Skin epidermis (tissue), 12 donors: ENCODE measurements around the gene ANO1.

ENCODE experiments used
- H3K27ac ChIP-seq, 21 experiments: fragments of 200-600 bp; sonication (generic) in 11 of 21; one replicate each; pipeline ENCODE4 v1.5.0; 2020; ENCODE audit warnings: mild to moderate bottlenecking in 3 of 21, inconsistent platforms in 2 of 21, moderate library complexity in 2 of 21
- H3K4me3 ChIP-seq, 7 experiments: fragments of 200-600 bp; sonication (generic) in 2 of 7; one replicate each; pipeline ENCODE4 v1.5.0; 2020; ENCODE audit warnings: inconsistent platforms in 2 of 7, mild to moderate bottlenecking in 2 of 7, moderate library complexity in 1 of 7

Gene ANO1

DNA sequence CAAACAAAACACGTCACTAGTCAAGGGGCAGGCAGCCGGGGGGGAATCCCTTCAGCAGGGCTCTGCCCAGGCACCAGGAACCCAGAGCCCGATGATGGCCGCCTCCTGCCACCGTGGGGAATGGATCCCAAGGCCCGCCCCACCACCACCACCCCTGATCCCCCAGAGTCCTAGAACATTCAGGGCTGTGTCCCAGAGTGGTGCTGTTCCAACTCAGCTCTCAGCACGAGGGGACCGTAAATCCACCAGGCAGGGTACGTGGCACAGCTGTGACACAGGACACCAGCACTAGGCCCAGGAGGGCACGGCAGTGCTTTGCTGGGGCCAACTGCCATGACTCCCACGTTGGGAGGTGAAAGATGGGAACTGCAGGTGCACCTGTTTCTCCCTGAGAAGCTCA is 29.6 kb downstream of the ANO1 start:
- Histone ChIP-seq H3K27ac (no peak overlapping the region), H3K4me3 (no peak overlapping the region)

DNA sequence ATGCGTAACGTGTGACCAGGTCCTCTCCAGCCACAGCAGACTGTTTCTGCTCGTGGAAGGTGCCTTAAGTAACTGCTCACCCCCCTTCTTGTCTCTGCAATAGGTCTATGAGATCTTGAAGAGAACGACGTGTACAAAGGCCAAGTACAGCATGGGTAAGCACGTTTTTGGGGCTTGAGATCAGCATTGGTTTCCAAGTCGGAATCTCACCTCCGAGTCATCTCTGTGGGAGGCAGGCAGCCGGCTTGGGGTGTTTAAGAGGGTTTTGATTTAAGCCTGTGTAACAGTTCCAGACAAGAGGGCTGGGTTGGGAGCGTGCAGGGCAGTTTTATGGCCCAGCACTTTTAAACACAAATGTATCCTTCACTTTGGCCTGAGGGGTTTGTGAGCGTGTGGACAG is 30.1 kb downstream of the ANO1 start:
- Histone ChIP-seq H3K27ac (no peak overlapping the region), H3K4me3 (no peak overlapping the region)

DNA sequence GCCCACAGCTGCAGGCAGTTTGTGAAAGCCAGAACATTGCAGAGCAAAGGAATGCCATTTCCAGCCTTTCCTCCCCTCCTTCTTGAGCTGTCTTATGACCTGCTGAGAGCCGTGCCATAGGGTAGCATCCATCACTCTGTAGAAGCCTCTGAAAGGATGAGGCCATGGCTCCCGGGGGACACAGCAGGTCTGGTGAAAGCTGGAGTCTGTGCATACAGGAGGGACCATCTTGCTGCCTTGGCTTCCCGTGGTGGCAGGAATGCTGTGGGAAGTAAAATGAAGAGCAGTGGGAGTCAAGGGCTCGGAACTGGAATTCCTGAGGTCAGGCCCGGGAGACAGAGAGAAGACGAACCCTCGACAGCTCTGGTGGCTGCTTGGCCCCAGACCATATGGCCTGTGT is 30.9 kb downstream of the ANO1 start:
- Histone ChIP-seq H3K4me3 (no peak overlapping the region), H3K27ac (peak overlapping the region in 2 of 21 experiments; percentile 16 to 24)

DNA sequence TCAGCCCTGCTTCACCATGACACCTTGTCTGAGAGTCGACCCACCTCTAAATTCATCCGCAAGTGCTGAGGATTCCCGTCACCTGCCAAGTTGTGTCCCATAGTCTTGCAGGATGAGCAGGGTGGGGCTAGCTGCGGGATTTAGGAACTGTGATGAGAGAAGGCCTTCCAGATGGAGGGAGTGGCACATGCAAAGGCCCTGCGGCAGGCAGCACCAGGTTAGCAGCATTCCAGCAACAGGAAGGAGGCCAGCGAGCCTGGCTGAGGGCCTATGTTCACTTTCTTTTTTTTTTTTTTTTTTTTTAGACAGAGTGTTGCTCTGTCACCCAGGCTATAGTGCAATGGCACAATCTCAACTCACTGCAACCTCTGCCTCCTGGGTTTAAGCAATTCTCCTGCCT is 31.8 kb downstream of the ANO1 start:
- Histone ChIP-seq H3K4me3 (no peak overlapping the region), H3K27ac (no peak overlapping the region)

DNA sequence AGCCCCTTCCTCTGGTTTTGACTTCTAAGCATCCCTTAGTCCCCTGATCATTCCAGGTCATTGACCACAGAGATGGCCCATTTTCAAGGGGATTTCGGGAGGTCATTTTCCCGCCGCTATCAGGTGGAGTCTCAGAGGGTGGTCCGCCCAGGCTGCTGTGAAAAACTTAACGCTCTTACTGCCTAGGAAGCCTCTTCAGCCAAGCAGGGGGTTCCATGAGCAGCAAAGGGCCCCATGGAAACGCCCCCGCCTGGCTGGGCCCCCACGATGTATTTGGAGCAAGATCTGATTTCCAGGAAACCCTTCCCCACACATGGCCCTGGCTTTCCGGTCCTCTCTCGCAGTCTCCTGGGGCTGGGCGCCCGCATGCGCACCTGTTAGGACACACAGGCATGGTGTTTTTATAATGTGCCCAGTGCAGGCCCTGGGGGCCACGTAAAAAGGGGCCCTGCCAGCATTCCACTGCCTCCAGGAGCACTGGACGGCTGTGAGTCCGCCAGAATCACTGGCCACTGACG is 32.5 kb downstream of the ANO1 start:
- Histone ChIP-seq H3K27ac (peak overlapping the region in 7 of 21 experiments; percentile 0 to 72 (median 54)), H3K4me3 (no peak overlapping the region)

DNA sequence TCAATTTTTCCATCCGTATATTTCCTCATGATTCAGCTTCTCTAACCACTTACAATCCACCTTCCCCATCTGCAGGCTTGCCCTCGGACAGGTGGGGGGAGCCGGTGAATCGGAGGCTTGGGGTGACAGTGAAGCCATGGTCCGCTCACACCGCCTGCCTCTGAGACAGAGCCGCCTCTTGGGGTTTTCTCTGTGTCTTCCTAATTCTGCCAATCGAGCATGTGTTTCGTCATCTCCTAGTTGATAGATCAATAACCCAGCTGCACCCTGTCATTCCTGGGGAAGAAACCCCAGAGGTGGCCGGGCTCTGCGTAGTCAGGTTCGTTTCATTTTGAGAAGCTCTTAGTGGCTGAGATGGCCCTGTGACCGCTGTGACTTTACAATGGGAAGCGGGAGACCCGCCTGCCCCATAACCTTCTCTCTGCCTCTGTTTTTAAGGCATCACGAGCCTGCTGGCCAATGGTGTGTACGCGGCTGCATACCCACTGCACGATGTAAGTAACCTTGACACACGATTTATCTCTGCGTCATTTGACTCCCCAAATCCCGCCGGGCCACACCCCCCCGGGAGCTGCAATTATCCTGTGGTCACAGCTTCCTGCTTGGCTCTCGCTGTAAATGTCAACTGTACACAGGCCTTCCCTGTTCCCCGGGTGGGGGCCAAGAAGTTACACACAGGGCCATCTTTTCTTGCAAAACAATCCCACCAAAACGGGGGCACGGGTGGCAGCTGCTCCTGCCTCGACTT is 33.3 kb downstream of the ANO1 start:
- Histone ChIP-seq H3K27ac (peak overlapping the region in 7 of 21 experiments; percentile 0 to 72 (median 54)), H3K4me3 (no peak overlapping the region)

GRCh38 chr11:70112017-70112434 is 33.9 kb downstream of the ANO1 start:
- Histone ChIP-seq H3K4me3 (no peak overlapping the region), H3K27ac (peak overlapping the region in 4 of 21 experiments; percentile 3 to 54 (median 32))

DNA sequence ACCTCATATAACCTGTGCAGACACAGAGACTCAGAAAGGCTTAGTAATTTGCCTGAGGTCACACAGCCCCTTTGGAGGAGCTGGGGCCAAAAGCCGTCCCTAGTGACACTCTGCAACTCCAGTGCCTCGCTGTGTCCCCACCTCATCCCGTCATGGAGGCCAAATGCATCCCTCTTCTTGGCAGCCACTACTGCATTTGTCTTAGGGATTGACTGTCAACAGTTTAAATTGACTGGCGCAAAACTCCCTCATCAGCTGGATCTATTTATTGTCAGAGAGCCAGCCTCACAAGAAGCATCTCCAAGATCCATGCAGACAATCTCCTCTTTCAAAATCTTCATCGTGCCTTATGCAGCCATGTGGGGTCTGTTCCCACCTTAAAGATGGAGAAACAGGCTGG is 35.7 kb downstream of the ANO1 start:
- Histone ChIP-seq H3K4me3 (no peak overlapping the region), H3K27ac (no peak overlapping the region)

- H3K4me3 ChIP-seq: no peak overlapping the region
- no peak overlapping the region for H3K27ac ChIP-seq
These were observed 37.7 kb downstream of the ANO1 start for GRCh38 chr11:70115778-70116177.

DNA sequence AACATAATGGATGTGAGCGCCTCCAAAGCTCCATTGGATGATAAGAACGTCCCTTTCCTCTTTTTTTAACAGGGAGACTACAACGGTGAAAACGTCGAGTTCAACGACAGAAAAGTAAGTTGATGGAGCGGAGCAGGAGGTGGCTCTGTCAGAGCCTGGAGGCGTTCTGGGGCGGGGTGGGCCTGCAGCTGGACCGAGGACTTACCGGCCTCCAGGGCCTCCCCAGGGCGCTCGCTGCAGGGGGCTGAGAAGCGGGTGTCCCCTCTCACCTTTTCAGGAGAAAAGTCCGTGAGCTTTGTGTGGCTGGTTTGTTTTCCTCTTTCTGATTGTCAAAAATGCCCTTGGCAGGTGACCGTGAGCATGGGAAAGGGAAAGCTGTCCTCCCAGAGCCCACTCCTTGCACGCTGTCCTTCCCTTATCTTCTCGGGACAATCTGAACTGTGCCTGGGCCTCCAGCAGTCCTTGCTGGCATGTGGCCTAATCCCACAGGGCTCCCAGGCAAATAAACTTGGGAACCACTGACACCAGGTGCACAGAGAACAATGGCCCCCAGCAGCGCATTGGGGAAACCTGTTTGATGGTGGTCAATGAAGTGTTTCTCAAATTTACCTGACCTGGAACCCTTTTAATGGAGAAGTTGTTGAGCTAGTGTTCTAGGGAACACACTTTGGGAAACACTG is 38.4 kb downstream of the ANO1 start:
- no peak overlapping the region for H3K4me3 ChIP-seq
- no peak overlapping the region for H3K27ac ChIP-seq

- Histone ChIP-seq H3K27ac (no peak overlapping the region), H3K4me3 (no peak overlapping the region)
These were observed 39.5 kb downstream of the ANO1 start for GRCh38 chr11:70117567-70118145.

GRCh38 chr11:70118642-70119041 is 40.5 kb downstream of the ANO1 start:
- Histone ChIP-seq H3K4me3 (no peak overlapping the region), H3K27ac (no peak overlapping the region)

DNA sequence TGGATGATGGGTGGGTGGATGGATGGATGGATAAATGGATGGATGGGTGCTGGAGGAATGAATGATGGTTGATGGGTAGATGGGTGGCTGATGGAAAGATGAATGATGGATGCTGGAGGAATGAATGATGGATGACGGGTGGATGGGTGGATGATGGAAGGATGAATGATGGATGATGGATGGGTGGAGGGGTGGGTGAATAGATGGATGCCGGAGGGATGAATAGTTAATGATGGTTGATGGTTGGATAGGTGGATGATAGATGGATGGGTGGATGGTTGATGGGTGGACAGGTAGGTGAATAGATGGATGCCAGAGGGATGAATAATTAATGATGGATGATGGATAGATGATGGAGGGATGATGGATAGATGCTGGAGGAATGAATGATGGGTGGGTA is 41.4 kb downstream of the ANO1 start:
- H3K27ac ChIP-seq: no peak overlapping the region

GRCh38 chr11:70120674-70121073 is 42.6 kb downstream of the ANO1 start:
- H3K27ac ChIP-seq: no peak overlapping the region
- H3K4me3 ChIP-seq: no peak overlapping the region

More for the DNA sequence above, 41.4 kb downstream of the ANO1 start:
- H3K4me3 ChIP-seq: no peak overlapping the region

GRCh38 chr11:70122490-70123198 is 44.5 kb downstream of the ANO1 start:
- Histone ChIP-seq H3K27ac (peak overlapping the region in 2 of 21 experiments; percentile 49 to 67), H3K4me3 (no peak overlapping the region)

DNA sequence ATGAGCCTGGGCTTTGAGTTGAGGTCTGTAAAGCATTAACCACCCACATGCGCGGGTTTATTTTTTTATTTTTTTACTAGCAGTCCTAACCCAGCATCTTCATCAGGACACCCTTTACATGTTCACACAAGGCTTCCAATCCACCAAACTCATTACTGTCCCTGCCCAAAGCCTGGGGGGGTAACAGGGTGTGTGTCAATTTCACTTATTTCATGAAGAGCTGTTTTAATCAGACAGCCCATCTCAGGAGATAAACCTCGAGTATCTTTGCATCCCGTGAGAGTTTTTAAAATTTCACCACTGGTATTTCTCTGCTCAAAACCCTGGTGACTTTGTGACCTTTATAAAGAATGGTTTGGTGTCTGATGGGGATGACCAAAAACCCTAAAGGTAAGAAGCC is 45.6 kb downstream of the ANO1 start:
- Histone ChIP-seq H3K27ac (peak overlapping the region in 10 of 21 experiments; percentile 7 to 67 (median 42)), H3K4me3 (no peak overlapping the region)

GRCh38 chr11:70124321-70125000 is 46.3 kb downstream of the ANO1 start:
- Histone ChIP-seq H3K4me3 (no peak overlapping the region), H3K27ac (peak overlapping the region in 7 of 21 experiments; percentile 1 to 57 (median 17))

DNA sequence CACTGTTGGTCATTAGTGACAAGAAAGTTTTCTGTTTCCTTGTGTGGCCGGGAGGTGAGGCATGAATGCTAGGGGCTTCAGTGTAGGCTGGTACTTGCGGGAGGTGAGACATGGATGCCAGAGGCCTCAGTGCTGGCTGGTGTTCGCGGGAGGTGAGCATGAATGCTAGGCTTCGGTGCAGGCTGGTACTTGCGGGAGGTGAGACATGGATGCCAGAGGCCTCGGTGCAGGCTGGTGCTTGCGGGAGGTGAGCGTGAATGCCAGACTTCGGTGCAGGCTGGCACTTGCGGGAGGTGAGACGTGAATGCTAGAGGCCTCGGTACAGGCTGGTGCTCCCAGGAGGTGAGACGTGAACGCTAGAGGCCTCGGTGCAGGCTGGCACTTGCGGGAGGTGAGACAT is 48.4 kb downstream of the ANO1 start:
- H3K27ac ChIP-seq: peak overlapping the region in 1 of 21 experiments; percentile 34
- no peak overlapping the region for H3K4me3 ChIP-seq

GRCh38 chr11:70127653-70128434 is 49.7 kb downstream of the ANO1 start:
- Histone ChIP-seq H3K4me3 (no peak overlapping the region), H3K27ac (no peak overlapping the region)
